ENCODE data around the gene PPHLN1. TPM values are rescaled to one million over a fixed set of nuclear protein-coding genes. Genes with fewer than 3 reads are reported as not detected.

PPHLN1 gene
- 10 to 100 TPM; 66.6 to 76.5 (median 70.5) TPM for polyA plus RNA-seq (ENCODE audit: insufficient read length in 3 of 3)
- long read RNA-seq, donor 1, full-length matches to known transcripts, result 10 of 21 reads
- long read RNA-seq, donor 1, partial matches to known transcripts, result 11 of 21 reads
- long read RNA-seq, donor 1, other reads (novel, unspliced or antisense), result 0 of 21 reads
- long read RNA-seq, donor 2, full-length matches to known transcripts, result 13 of 207 reads
- long read RNA-seq, donor 2, partial matches to known transcripts, result 152 of 207 reads
- long read RNA-seq, donor 2, other reads (novel, unspliced or antisense), result 42 of 207 reads
- long read RNA-seq, donor 3, full-length matches to known transcripts, result 22 of 317 reads
- long read RNA-seq, donor 3, partial matches to known transcripts, result 295 of 317 reads
- long read RNA-seq, donor 3, other reads (novel, unspliced or antisense), result 0 of 317 reads
- long read RNA-seq, donor 4, full-length matches to known transcripts, result 25 of 236 reads
- long read RNA-seq, donor 4, partial matches to known transcripts, result 112 of 236 reads
- long read RNA-seq, donor 4, other reads (novel, unspliced or antisense), result 99 of 236 reads
- long read RNA-seq, donor 5, result 0 reads
- long read RNA-seq, donor 6, full-length matches to known transcripts, result 34 of 223 reads
- long read RNA-seq, donor 6, partial matches to known transcripts, result 189 of 223 reads
- long read RNA-seq, donor 6, other reads (novel, unspliced or antisense), result 0 of 223 reads
- long read RNA-seq, donor 7, full-length matches to known transcripts, result 16 of 22 reads
- long read RNA-seq, donor 7, partial matches to known transcripts, result 6 of 22 reads
- long read RNA-seq, donor 7, other reads (novel, unspliced or antisense), result 0 of 22 reads
- long read RNA-seq, donor 8, full-length matches to known transcripts, result 47 of 512 reads
- long read RNA-seq, donor 8, partial matches to known transcripts, result 377 of 512 reads
- long read RNA-seq, donor 8, other reads (novel, unspliced or antisense), result 88 of 512 reads
- long read RNA-seq, donor 9, full-length matches to known transcripts, result 21 of 27 reads
- long read RNA-seq, donor 9, partial matches to known transcripts, result 6 of 27 reads
- long read RNA-seq, donor 9, other reads (novel, unspliced or antisense), result 0 of 27 reads
- long read RNA-seq, donor 10, full-length matches to known transcripts, result 20 of 32 reads
- long read RNA-seq, donor 10, partial matches to known transcripts, result 12 of 32 reads
- long read RNA-seq, donor 10, other reads (novel, unspliced or antisense), result 0 of 32 reads
- long read RNA-seq, donor 11, full-length matches to known transcripts, result 13 of 18 reads
- long read RNA-seq, donor 11, partial matches to known transcripts, result 5 of 18 reads
- long read RNA-seq, donor 11, other reads (novel, unspliced or antisense), result 0 of 18 reads
- long read RNA-seq, donor 12, full-length matches to known transcripts, result 16 of 21 reads
- long read RNA-seq, donor 12, partial matches to known transcripts, result 5 of 21 reads
- long read RNA-seq, donor 12, other reads (novel, unspliced or antisense), result 0 of 21 reads
- long read RNA-seq, donor 13, result 0 reads
- long read RNA-seq, donor 14, full-length matches to known transcripts, result 22 of 22 reads
- long read RNA-seq, donor 14, partial matches to known transcripts, result 0 of 22 reads
- long read RNA-seq, donor 14, other reads (novel, unspliced or antisense), result 0 of 22 reads
- long read RNA-seq, donor 15, full-length matches to known transcripts, result 5 of 59 reads
- long read RNA-seq, donor 15, partial matches to known transcripts, result 54 of 59 reads
- long read RNA-seq, donor 15, other reads (novel, unspliced or antisense), result 0 of 59 reads
- long read RNA-seq, donor 16, full-length matches to known transcripts, result 55 of 804 reads
- long read RNA-seq, donor 16, partial matches to known transcripts, result 582 of 804 reads
- long read RNA-seq, donor 16, other reads (novel, unspliced or antisense), result 167 of 804 reads

- peak; percentile 50 to 82 (median 77) for DNase-seq (ENCODE audit: extremely low read depth in 1 of 11, low read depth in 9 of 11, low spot score in 4 of 11)
These were observed at the start of gene PPHLN1, which contains the start of gene ZCRB1 for GRCh38 chr12:42325653-42326474. PPHLN1 (plus strand) TSS chr12:42326167; CDS start chr12:42335903, 9,736 bp downstream. ZCRB1 (minus strand) TSS chr12:42326094; CDS start chr12:42324102, 1,992 bp downstream.

- DNase-seq (ENCODE audit: extremely low read depth in 1 of 11, low read depth in 9 of 11, low spot score in 4 of 11), result peak in 1 of 11 donors; percentile 7
These were observed 48.4 kb upstream of the PPHLN1 start for GRCh38 chr12:42277396-42278127.

GRCh38 chr12:42278128-42278510 is 47.8 kb upstream of the PPHLN1 start:
- DNase-seq (ENCODE audit: extremely low read depth in 1 of 11, low read depth in 9 of 11, low spot score in 4 of 11), result no peak

GRCh38 chr12:42281278-42281677 is 44.7 kb upstream of the PPHLN1 start:
- no peak for DNase-seq (ENCODE audit: extremely low read depth in 1 of 11, low read depth in 9 of 11, low spot score in 4 of 11)

- no peak for DNase-seq (ENCODE audit: extremely low read depth in 1 of 11, low read depth in 9 of 11, low spot score in 4 of 11)
These were observed 44.1 kb upstream of the PPHLN1 start for GRCh38 chr12:42281844-42282243.

GRCh38 chr12:42282294-42282693 is 43.7 kb upstream of the PPHLN1 start:
- peak in 1 of 11 donors; percentile 7 for DNase-seq (ENCODE audit: extremely low read depth in 1 of 11, low read depth in 9 of 11, low spot score in 4 of 11)

- DNase-seq (ENCODE audit: extremely low read depth in 1 of 11, low read depth in 9 of 11, low spot score in 4 of 11), result no peak
These were observed 42.2 kb upstream of the PPHLN1 start for GRCh38 chr12:42283739-42284138.

- no peak for DNase-seq (ENCODE audit: extremely low read depth in 1 of 11, low read depth in 9 of 11, low spot score in 4 of 11)
These were observed 41.8 kb upstream of the PPHLN1 start for GRCh38 chr12:42284157-42284556.

GRCh38 chr12:42284876-42285275 is 41.1 kb upstream of the PPHLN1 start:
- no peak for DNase-seq (ENCODE audit: extremely low read depth in 1 of 11, low read depth in 9 of 11, low spot score in 4 of 11)

- no peak for DNase-seq (ENCODE audit: extremely low read depth in 1 of 11, low read depth in 9 of 11, low spot score in 4 of 11)
These were observed 40.5 kb upstream of the PPHLN1 start for GRCh38 chr12:42285431-42285830.

- no peak for DNase-seq (ENCODE audit: extremely low read depth in 1 of 11, low read depth in 9 of 11, low spot score in 4 of 11)
These were observed 39.2 kb upstream of the PPHLN1 start for GRCh38 chr12:42286741-42287140.

GRCh38 chr12:42288544-42288943 is 37.4 kb upstream of the PPHLN1 start:
- no peak for DNase-seq (ENCODE audit: extremely low read depth in 1 of 11, low read depth in 9 of 11, low spot score in 4 of 11)

- no peak for DNase-seq (ENCODE audit: extremely low read depth in 1 of 11, low read depth in 9 of 11, low spot score in 4 of 11)
These were observed 34.3 kb upstream of the PPHLN1 start for GRCh38 chr12:42291680-42292079.

- DNase-seq (ENCODE audit: extremely low read depth in 1 of 11, low read depth in 9 of 11, low spot score in 4 of 11), result no peak
These were observed 29.4 kb upstream of the PPHLN1 start for GRCh38 chr12:42296503-42297109.

- no peak for DNase-seq (ENCODE audit: extremely low read depth in 1 of 11, low read depth in 9 of 11, low spot score in 4 of 11)
These were observed 27.1 kb upstream of the PPHLN1 start for GRCh38 chr12:42298887-42299286.
